Left lung (tissue), 10 donors: ENCODE measurements around the gene HDHD5. TPM values are rescaled to one million over a fixed set of nuclear protein-coding genes. Genes with fewer than 3 reads are reported as not detected.
A peak's percentile ranks its signal among the peaks of the same experiment; 100 is the strongest.

Experiments used
- ATAC-seq: fragments of 200-7000 bp; cut with Tn5 transposase; one replicate; pipeline ENCODE4 v1.9.1; 2020; ENCODE audit warnings: moderate library complexity
- DNase-seq, 4 donors: peaks; one replicate each; pipeline ENCODE4 v3.0.0-alpha.2; 2013 to 2020
- H3K27ac ChIP-seq, 2 donors: fragments of 200-600 bp; sonication (generic) in 1 of 2; one replicate each; pipeline versions ENCODE4 v1.5.0 to v1.8.0; 2020 to 2021
- H3K27me3 ChIP-seq, 2 donors: fragments of 200-600 bp; sonication (generic) in 1 of 2; one replicate each; pipeline versions ENCODE4 v1.5.0 to v1.8.0; 2020 to 2021
- H3K36me3 ChIP-seq, 2 donors: fragments of 200-600 bp; sonication (generic) in 1 of 2; one replicate each; pipeline versions ENCODE4 v1.5.0 to v1.8.0; 2020 to 2021
- H3K4me1 ChIP-seq, 2 donors: fragments of 200-600 bp; one replicate each; pipeline ENCODE4 v1.8.0; 2021
- H3K4me3 ChIP-seq, 2 donors: fragments of 200-600 bp; sonication (generic) in 1 of 2; one replicate each; pipeline versions ENCODE4 v1.5.0 to v1.8.0; 2020 to 2021; ENCODE audit warnings: mild to moderate bottlenecking in 1 of 2
- H3K9me3 ChIP-seq, 2 donors: fragments of 200-600 bp; sonication (generic) in 1 of 2; one replicate each; pipeline versions ENCODE4 v1.5.0 to v1.8.0; 2020 to 2021
- intact Hi-C, 2 donors: fragments of 100-400 bp; cut with DNase I; formaldehyde crosslinking; loops; one replicate each; pipeline versions ENCODE4 v1.11.2 to v1.14.2; 2022
- polyA plus RNA-seq, 6 donors: library from polyadenylated mRNA; unstranded; fragments of 120-200 nt; gene quantifications; one replicate each; pipeline ENCODE4 v1.2.1, GENCODE V29; 2013; ENCODE audit not compliant: insufficient read length in 6 of 6
- total RNA-seq, 2 donors: library from RNA; stranded (reverse); fragmentation: NEBNext Ultra II Directional; extraction: Animal tissue kit (Norgen Biotek cat#: 25700); gene quantifications; one replicate each; pipeline ENCODE4 v1.2.1, GENCODE V29; 2021
- TF ChIP-seq, protein P1 (sequence below), 2 donors: fragments of 200-600 bp; sonication (generic) in 1 of 2; IDR thresholded peaks; one replicate each; pipeline versions ENCODE4 v1.5.0 to v1.8.0; 2021; ENCODE audit warnings: antibody characterized with exemption in 2 of 2
- donor health status: DM: no; HTN: yes; CAD: no.
- donor health status: DM: no; HTN: no; CAD: no.

HDHD5 gene
- total and polyA plus RNA-seq, 8 donors, result 18.1 to 38.9 (median 34.1) TPM

DNA sequence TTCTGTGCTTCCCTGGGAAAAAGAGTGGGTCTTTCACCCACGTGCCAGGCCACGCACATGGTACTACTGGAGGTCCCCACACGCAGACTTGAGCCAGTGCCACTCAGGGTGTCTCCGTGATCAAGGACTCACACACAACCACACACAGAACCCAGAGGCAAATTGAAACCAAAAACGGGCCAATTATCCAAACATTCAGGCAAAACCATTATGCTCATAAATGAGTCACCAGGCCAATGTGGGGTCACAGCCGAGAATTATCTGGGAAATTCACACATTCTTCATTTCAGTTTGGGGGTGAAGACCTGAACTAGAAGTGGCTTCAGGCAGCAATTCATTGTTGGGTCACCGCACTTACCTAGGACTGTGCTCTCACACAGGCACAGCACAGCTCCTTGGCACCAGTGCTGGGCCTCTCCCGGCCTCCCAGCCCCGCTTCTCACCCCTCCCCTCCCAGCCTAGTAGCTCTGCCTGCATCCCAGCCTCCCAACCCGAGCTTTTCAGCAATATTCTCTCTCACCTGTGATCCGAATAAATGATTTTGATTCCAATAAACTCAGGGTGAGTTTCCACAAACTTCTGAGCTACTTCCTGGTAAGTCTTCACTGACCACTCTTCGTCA is 32.2 kb upstream of the HDHD5 start:
- TF ChIP-seq, protein P1, sequence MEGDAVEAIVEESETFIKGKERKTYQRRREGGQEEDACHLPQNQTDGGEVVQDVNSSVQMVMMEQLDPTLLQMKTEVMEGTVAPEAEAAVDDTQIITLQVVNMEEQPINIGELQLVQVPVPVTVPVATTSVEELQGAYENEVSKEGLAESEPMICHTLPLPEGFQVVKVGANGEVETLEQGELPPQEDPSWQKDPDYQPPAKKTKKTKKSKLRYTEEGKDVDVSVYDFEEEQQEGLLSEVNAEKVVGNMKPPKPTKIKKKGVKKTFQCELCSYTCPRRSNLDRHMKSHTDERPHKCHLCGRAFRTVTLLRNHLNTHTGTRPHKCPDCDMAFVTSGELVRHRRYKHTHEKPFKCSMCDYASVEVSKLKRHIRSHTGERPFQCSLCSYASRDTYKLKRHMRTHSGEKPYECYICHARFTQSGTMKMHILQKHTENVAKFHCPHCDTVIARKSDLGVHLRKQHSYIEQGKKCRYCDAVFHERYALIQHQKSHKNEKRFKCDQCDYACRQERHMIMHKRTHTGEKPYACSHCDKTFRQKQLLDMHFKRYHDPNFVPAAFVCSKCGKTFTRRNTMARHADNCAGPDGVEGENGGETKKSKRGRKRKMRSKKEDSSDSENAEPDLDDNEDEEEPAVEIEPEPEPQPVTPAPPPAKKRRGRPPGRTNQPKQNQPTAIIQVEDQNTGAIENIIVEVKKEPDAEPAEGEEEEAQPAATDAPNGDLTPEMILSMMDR (IDR thresholded peaks at IDR 0.05), result no peak
- intact Hi-C loops, result no loop called here
- Histone ChIP-seq H3K4me1 (no peaks in the 10 kb centered on the region), H3K36me3 (peaks cover 0 to 26% of the 10 kb centered on the region in 2 donors), H3K27me3 (no peaks in the 10 kb centered on the region), H3K4me3 (no peak overlapping the region), H3K9me3 (no peaks in the 10 kb centered on the region), H3K27ac (no peak overlapping the region)
- ATAC-seq (no peak), DNase-seq (no peak)

DNA sequence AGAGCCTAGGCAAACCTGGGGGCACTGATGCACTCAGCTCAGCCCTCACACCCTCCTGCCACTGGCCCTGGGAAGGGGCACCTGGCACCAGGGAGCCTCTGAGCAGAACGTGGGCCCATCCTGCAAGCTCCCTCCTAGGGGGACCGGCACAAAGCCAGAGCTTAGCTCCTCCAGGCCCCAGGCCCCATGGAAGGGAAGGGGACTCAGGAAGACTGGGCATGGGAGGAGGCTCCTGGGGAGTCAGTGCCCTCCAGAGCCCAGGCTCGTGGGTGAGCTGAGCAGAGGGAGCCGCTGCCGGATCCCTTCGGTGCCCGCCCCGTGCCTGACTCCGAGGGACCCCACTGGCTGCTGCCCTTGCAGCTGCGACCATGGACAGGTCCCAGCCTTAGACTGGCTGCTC is 31.6 kb upstream of the HDHD5 start:
- Histone ChIP-seq H3K4me3 (no peak overlapping the region), H3K27me3 (no peaks in the 10 kb centered on the region), H3K27ac (no peak overlapping the region), H3K4me1 (no peaks in the 10 kb centered on the region), H3K9me3 (no peaks in the 10 kb centered on the region), H3K36me3 (peaks cover 0 to 32% of the 10 kb centered on the region in 2 donors)
- intact Hi-C loops, result no loop called here
- TF ChIP-seq, protein P1 (IDR thresholded peaks at IDR 0.05), result no peak
- ATAC-seq (no peak), DNase-seq (no peak)

DNA sequence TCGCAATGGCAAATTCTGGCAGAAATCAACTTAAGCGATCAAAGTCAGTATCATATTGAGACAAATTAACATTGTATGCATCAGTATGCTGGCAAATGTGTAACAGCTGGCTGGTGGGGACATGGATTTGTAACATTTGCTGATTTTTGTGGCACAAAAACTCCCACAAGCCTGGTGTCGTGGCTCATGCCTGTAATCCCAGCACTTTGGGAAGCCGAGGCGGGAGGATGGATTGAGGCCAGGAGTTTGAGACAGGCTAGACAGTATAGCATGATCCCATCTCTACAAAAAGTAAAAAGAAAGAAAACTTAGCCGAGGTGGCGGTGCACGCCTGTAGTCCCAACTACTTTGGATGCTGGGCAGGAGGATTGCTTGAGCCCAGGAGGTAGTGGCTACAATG is 17.6 kb upstream of the HDHD5 start:
- DNase-seq (no peak), ATAC-seq (no peak)
- Histone ChIP-seq H3K36me3 (peaks cover 0 to 10% of the 10 kb centered on the region in 2 donors), H3K4me1 (peaks cover 0 to 10% of the 10 kb centered on the region in 2 donors), H3K27me3 (no peaks in the 10 kb centered on the region), H3K4me3 (no peak overlapping the region), H3K9me3 (no peaks in the 10 kb centered on the region), H3K27ac (no peak overlapping the region)
- intact Hi-C loops, result loop anchor here in 1 of 2 donors (10.0 kb wide), 1 partner anchor 318 kb away; no protein-coding TSS in a partner anchor
- TF ChIP-seq, protein P1 (IDR thresholded peaks at IDR 0.05), result no peak

DNA sequence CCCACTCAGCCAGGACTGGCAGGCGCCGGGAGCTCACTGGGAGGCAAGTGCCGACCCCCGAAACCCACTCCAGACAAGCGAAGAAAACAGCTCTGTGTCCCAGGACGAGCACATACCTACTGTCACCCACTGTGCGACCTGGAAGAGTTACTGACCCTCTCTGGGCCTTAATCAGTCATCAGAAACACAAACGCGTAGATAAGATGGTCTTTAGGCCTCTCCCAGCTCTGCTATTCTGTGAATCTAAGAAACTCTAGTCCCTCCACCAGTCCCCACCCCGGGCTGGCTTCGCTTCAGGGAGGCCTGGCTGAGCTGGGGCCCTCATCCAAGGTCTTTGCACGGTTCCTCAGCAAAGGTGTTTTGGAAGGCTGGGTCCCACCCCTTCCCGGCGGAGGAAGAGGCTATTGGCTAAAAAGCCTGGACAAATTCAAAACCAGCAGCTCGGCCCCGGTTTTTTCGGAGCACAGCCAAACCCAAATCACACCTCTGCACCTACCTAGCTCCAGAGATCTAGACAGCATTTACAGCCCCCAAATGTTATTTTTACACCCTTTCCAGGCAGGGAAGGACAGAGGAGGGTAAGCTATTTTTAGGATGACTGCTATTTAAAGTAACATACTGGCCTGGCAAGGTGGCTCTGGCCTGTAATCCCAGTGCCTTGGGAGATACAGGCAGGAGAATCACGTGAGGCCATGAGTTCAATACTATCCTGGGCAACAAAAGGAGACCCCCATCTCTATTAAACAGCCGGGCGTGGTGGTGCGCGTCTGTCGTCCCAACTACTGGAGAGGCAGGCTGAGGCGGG is 13.2 kb upstream of the HDHD5 start:
- TF ChIP-seq, protein P1 (IDR thresholded peaks at IDR 0.05), result no peak
- Histone ChIP-seq H3K9me3 (no peaks in the 10 kb centered on the region), H3K36me3 (no peaks in the 10 kb centered on the region), H3K27me3 (no peaks in the 10 kb centered on the region), H3K4me3 (peak overlapping the region; percentile 56 to 60), H3K4me1 (peaks cover 0 to 15% of the 10 kb centered on the region in 2 donors), H3K27ac (peak overlapping the region; percentile 95 to 98)
- DNase-seq (peak in 1 of 4 donors; percentile 81), ATAC-seq (peak; percentile 31)
- intact Hi-C loops, result loop anchor here in 1 of 2 donors (10.0 kb wide), 1 partner anchor 323 kb away; no protein-coding TSS in a partner anchor
